Small intestine (tissue), 7 donors: ENCODE data around the gene TMEM213. TPM values are rescaled to one million over a fixed set of nuclear protein-coding genes. Genes with fewer than 3 reads are reported as not detected.

Experiments used
- DNase-seq, 2 donors: peaks; one replicate each; pipeline versions ENCODE4 v3.0.0 to v3.0.0-alpha.2; 2013
- FAIRE-seq: peaks from 2 replicates; lab custom pipeline; 2012; peaks lifted over from hg19 to GRCh38; lab: Jason Lieb, UNC
- H3K27ac ChIP-seq, 3 donors: one replicate each; pipeline ENCODE4 v1.5.1; 2013; ENCODE audit warnings: low read length in 2 of 3, mild to moderate bottlenecking in 2 of 3, control low read depth in 1 of 3, inconsistent platforms in 1 of 3, low read depth in 1 of 3, moderate library complexity in 1 of 3
- H3K27me3 ChIP-seq, 3 donors: one replicate each; pipeline ENCODE4 v1.6.1; 2013; ENCODE audit warnings: low read length in 3 of 3, inconsistent platforms in 1 of 3; ENCODE audit not compliant: control insufficient read depth in 3 of 3, insufficient read depth in 3 of 3
- H3K36me3 ChIP-seq, 3 donors: one replicate each; pipeline ENCODE4 v1.6.1; 2013; ENCODE audit warnings: low read length in 3 of 3, inconsistent platforms in 1 of 3, low read depth in 1 of 3, mild to moderate bottlenecking in 1 of 3, moderate library complexity in 1 of 3; ENCODE audit not compliant: control insufficient read depth in 3 of 3, insufficient read depth in 2 of 3
- H3K4me1 ChIP-seq, 3 donors: one replicate each; pipeline ENCODE4 v1.6.1; 2013; ENCODE audit warnings: low read length in 2 of 3, inconsistent platforms in 1 of 3, low read depth in 1 of 3, mild to moderate bottlenecking in 1 of 3, moderate library complexity in 1 of 3; ENCODE audit not compliant: control insufficient read depth in 3 of 3, insufficient read depth in 2 of 3
- H3K4me3 ChIP-seq, 3 donors: one replicate each; pipeline ENCODE4 v1.5.1; 2013; ENCODE audit warnings: low read length in 3 of 3, control low read depth in 1 of 3, inconsistent platforms in 1 of 3, low read depth in 1 of 3, mild to moderate bottlenecking in 1 of 3, moderate library complexity in 1 of 3
- H3K9me3 ChIP-seq, 2 donors: one replicate each; pipeline ENCODE4 v1.6.1; 2013; ENCODE audit warnings: low read depth in 1 of 2, low read length in 1 of 2; ENCODE audit not compliant: control insufficient read depth in 2 of 2, insufficient read depth in 1 of 2
- WGBS, 3 donors: extraction: QIAGEN DNeasy Blood & Tissue Kit; methylation state at CpG; one replicate each; pipeline ENCODE4 v1.1.7; 2013; 5-methylcytosine and 5-hydroxymethylcytosine counted together
- polyA plus RNA-seq, 4 donors: library from polyadenylated mRNA; stranded (reverse) in 3 of 4; unstranded in 1 of 4; fragments of 200-250 nt in 3 of 4; fragments of 120-200 nt in 1 of 4; gene quantifications; one replicate each; pipeline versions ENCODE4 v1.2.1 to v1.2.3, GENCODE V29; 2013
- donor health status: healthy with polysubstance abuse.
- donor health status: control.
- donor health status: control.
- donor health status: Bipolar disorder and iron deficiency.
- donor health status: healthy.

The TMEM213 gene
- polyA plus RNA-seq, 4 donors = 0.01 to 0.07 TPM; not detected in 2

DNA sequence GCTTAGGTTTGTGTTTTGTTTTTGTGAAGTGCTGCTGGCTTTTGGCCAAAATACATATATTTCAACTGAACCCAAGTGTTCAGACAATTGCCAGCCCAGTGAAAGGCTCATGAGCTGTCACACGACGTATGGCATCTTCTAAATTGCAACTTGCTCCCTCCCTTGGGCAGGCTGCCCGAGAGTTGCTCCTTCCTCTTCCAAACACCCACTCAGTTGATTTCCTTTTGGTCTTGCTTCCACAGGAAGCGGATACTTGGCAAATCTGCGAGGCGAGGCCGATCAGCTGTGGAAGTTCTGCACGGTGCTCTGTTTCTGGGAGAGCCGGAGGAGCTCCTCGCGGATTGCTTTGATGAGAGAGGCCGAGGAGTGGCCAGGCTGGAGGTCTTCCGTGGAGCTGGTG, 39.8 kb downstream of the TMEM213 start:
- Histone ChIP-seq H3K9me3 (no peaks in the 10 kb centered on the region), H3K36me3 (peaks cover 0 to 14% (median 0%) of the 10 kb centered on the region in 3 donors), H3K4me1 (no peaks in the 10 kb centered on the region), H3K27ac (no peak overlapping the region), H3K27me3 (no peaks in the 10 kb centered on the region), H3K4me3 (no peak overlapping the region)
- WGBS, 3 donors = 58 to 90% (median 83%) methylated on average over 13 of the region's 13 CpGs
- peak in 1 of 2 donors; percentile 6 for DNase-seq
- FAIRE-seq = no peak

DNA sequence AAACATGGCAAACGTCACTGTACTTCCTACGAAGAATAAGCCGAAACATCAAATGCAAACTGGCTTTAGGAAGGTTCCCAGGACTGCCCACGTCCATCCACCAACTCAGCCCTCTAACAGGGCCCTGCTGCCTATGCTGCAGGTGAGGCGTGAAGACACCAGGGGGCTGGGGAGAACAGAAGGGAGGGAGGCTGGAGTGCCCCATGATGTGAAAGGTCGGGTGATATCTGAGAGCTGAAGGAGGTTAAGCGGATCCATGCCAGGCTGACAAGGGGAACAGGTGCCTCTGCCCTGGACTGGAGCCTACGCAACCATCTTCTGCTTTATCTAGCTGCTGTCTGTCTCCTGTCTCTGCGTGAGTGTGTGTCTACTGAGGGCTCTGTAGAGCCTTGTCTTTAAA, 40.4 kb downstream of the TMEM213 start:
- Histone ChIP-seq H3K9me3 (no peaks in the 10 kb centered on the region), H3K27me3 (no peaks in the 10 kb centered on the region), H3K27ac (no peak overlapping the region), H3K4me3 (no peak overlapping the region), H3K36me3 (peaks cover 0 to 14% (median 0%) of the 10 kb centered on the region in 3 donors), H3K4me1 (no peaks in the 10 kb centered on the region)
- no peak for DNase-seq
- FAIRE-seq = no peak
- WGBS, 3 donors = 83 to 95% (median 85%) methylated on average over 9 of the region's 9 CpGs

DNA sequence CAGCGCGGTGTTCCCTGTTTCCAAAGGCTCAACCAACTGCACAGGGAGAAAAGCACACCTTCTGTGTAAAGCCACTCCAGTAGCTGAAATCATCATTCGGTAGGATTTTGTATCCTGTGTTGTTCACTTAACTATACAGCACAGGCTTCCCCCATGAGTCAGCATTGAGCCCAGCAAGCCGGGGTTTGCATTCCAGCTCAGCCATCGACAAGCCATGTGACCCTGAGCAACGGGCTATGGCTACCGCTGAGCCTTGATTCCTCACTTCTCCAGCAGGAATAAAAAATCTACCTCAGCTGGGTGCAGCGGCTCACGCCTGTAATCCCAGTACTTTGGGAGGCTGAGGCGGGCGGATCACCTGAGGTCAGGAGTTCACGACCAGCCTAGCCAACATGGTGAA, 44.3 kb downstream of the TMEM213 start:
- no peak overlapping the region for H3K4me3 ChIP-seq
- H3K27me3 ChIP-seq = no peaks in the 10 kb centered on the region
- no peak for DNase-seq
- 85 to 87% (median 87%) methylated on average over 12 of the region's 12 CpGs for WGBS, 3 donors
- H3K27ac ChIP-seq = no peak overlapping the region
- FAIRE-seq = no peak
- no peaks in the 10 kb centered on the region for H3K9me3 ChIP-seq
- peaks cover 0 to 19% (median 0%) of the 10 kb centered on the region in 3 donors for H3K36me3 ChIP-seq
- H3K4me1 ChIP-seq = no peaks in the 10 kb centered on the region

- no peak overlapping the region for H3K4me3 ChIP-seq
- 92 to 94% (median 92%) methylated on average over 20 of the region's 20 CpGs for WGBS, 3 donors
- no peak for DNase-seq
- no peaks in the 10 kb centered on the region for H3K4me1 ChIP-seq
- no peaks in the 10 kb centered on the region for H3K27me3 ChIP-seq
- no peak overlapping the region for H3K27ac ChIP-seq
- no peaks in the 10 kb centered on the region for H3K9me3 ChIP-seq
- no peak for FAIRE-seq
- peaks cover 0 to 16% (median 0%) of the 10 kb centered on the region in 3 donors for H3K36me3 ChIP-seq
These were observed 46.1 kb downstream of the TMEM213 start for GRCh38 chr7:138843632-138844580.

GRCh38 chr7:138845711-138846110, 47.9 kb downstream of the TMEM213 start:
- Histone ChIP-seq H3K9me3 (no peaks in the 10 kb centered on the region), H3K4me1 (no peaks in the 10 kb centered on the region), H3K27ac (no peak overlapping the region), H3K4me3 (no peak overlapping the region), H3K27me3 (no peaks in the 10 kb centered on the region), H3K36me3 (peaks cover 0 to 10% (median 0%) of the 10 kb centered on the region in 3 donors)
- DNase-seq = no peak
- WGBS, 3 donors = 45 to 59% (median 50%) methylated on average over 2 of the region's 2 CpGs
- no peak for FAIRE-seq

DNA sequence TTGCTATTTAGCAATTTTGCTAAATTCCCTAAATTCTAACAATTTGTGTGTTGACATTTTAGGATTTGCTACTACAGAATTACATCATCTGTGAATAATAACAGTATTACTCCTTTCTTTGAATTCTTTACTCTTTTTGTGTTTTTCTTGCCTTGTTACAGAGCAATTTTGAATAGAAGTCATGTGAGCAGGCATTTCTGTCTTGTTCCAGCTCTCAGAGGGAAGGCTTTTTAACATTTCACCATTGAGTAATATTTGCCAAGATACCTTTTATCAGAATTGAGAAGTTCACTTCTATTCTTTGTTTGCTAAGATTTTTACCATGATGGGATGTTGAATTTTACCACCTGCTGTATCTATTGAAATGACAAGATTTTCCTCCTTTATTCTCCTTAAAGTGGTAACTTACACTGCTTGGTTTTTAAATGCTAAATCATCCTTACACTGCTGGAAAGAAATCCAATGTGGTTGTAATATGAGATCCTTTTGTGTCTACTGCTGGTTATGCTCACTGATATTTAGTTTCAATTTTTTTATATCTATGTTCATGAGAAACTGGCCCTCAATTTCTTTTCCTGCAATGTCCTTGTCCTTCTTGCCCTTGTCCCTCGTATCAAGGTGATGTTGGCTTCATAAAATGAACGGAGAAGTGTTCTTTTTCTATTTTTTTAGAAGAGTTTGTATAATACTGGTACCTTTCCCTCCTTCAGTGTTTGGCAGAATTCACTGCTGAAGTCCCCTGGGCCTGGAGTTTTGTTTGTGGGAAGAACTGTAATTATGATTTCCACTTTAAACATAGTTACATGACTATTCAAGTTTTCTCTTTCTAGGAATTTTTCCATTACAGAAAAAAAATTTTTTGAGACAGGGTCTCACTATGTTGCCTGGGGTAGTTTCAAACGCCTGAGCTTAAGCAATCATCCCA, 50.5 kb downstream of the TMEM213 start:
- Histone ChIP-seq H3K9me3 (no peaks in the 10 kb centered on the region), H3K27me3 (no peaks in the 10 kb centered on the region), H3K27ac (no peak overlapping the region), H3K4me1 (no peaks in the 10 kb centered on the region), H3K36me3 (peaks cover 0 to 8% (median 0%) of the 10 kb centered on the region in 3 donors), H3K4me3 (no peak overlapping the region)
- WGBS, 3 donors = 63 to 80% (median 77%) methylated on average over 3 of the region's 3 CpGs
- FAIRE-seq (no peak), DNase-seq (no peak)

DNA sequence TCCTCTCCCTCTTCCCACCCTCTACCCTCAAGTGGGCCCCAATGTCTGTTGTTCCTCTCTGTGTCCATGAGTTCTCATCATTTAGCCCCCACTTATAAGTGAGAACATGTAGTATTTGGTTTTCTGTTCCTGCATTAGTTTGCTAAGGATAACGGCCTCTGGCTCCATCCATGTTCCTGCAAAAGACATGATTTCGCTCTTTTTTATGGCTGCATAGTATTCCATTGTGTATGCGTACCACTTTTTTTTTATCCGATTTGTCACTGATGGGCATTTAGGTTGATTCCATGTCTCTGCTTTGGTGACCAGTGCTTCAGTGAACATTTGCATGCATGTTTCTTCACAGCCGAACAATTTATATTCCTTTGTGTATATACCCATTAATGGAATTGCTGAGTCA, 51.9 kb downstream of the TMEM213 start:
- no peaks in the 10 kb centered on the region for H3K4me1 ChIP-seq
- H3K27ac ChIP-seq = no peak overlapping the region
- peaks cover 0 to 3% (median 0%) of the 10 kb centered on the region in 3 donors for H3K36me3 ChIP-seq
- DNase-seq = no peak
- WGBS, 3 donors = 92 to 97% (median 95%) methylated on average over 5 of the region's 5 CpGs
- H3K9me3 ChIP-seq = no peaks in the 10 kb centered on the region
- no peak overlapping the region for H3K4me3 ChIP-seq
- FAIRE-seq = no peak
- H3K27me3 ChIP-seq = no peaks in the 10 kb centered on the region

GRCh38 chr7:138852469-138852868, 54.7 kb downstream of the TMEM213 start:
- H3K4me3 ChIP-seq = no peak overlapping the region
- WGBS, 3 donors = 92 to 95% (median 92%) methylated on average over 5 of the region's 5 CpGs

More at GRCh38 chr7:138852469-138852868, 54.7 kb downstream of the TMEM213 start:
- Histone ChIP-seq H3K4me1 (no peaks in the 10 kb centered on the region), H3K36me3 (peaks cover 0 to 3% (median 0%) of the 10 kb centered on the region in 3 donors), H3K27ac (no peak overlapping the region), H3K9me3 (no peaks in the 10 kb centered on the region), H3K27me3 (no peaks in the 10 kb centered on the region)
- no peak for FAIRE-seq
- DNase-seq = no peak
